ENCODE data around the gene NTMT2. TPM values are rescaled to one million over a fixed set of nuclear protein-coding genes. Genes with fewer than 3 reads are reported as not detected.

NTMT2 gene
- total RNA-seq, 4 donors from 2014 or later: not detected

DNA sequence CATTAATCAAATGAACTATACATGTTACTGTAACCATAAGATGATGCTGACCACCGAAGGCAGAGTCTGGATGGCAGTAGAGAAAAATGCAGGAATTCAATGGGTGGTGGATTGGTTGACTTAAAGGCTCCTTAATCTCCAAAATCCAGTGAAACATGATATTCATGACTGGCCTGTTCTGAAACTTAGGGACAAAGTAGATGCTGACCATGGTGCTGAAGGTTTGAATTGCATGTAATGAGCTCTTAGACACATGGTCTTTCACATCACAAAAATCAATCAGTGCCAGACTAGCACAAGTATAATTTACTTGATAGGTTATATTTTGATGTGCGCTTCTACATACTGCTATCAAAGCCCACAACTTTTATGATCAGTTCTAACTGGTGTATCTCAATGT lies 30.9 kb upstream of the NTMT2 start:
- H3K9me3 ChIP-seq: no peaks in the 10 kb centered on the region
- H3K27me3 ChIP-seq: no peaks in the 10 kb centered on the region
- H3K4me3 ChIP-seq: no peak overlapping the region
- H3K27ac ChIP-seq: no peak overlapping the region
- intact Hi-C loops (cut with DNase I; ENCODE audit: low total_unique reads): no loop called here
- H3K4me1 ChIP-seq: no peaks in the 10 kb centered on the region
- H3K36me3 ChIP-seq: no peaks in the 10 kb centered on the region
- no peak for DNase-seq
- TF ChIP-seq CTCF (IDR thresholded peaks at IDR 0.05): no peak
- no peak for TF ChIP-seq POLR2A (IDR thresholded peaks at IDR 0.05)

DNA sequence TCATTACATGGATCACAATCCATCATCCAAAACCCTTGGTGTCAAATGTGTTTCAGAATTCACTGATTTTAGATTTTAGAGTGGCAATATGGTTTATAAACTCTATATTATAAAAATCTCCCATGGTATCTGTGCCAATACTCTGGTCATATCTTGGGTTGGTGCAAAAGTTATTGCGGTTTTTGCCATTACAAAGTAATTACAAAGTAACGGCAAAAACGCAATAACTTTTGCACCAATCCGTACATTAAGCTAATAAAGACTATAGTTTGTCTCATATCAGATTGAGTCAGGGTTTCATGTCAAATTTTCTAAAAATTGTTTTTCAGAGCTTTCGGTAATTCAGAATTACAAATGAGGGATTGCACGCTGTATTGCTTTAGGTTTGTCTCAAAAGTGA lies 23.4 kb upstream of the NTMT2 start:
- H3K4me1 ChIP-seq: no peaks in the 10 kb centered on the region
- H3K27me3 ChIP-seq: no peaks in the 10 kb centered on the region
- no peak overlapping the region for H3K27ac ChIP-seq
- H3K4me3 ChIP-seq: no peak overlapping the region
- intact Hi-C loops (cut with DNase I; ENCODE audit: low total_unique reads): no loop called here
- H3K9me3 ChIP-seq: no peaks in the 10 kb centered on the region
- no peak for TF ChIP-seq CTCF (IDR thresholded peaks at IDR 0.05)
- TF ChIP-seq POLR2A (IDR thresholded peaks at IDR 0.05): no peak
- no peak for DNase-seq
- H3K36me3 ChIP-seq: no peaks in the 10 kb centered on the region

DNA sequence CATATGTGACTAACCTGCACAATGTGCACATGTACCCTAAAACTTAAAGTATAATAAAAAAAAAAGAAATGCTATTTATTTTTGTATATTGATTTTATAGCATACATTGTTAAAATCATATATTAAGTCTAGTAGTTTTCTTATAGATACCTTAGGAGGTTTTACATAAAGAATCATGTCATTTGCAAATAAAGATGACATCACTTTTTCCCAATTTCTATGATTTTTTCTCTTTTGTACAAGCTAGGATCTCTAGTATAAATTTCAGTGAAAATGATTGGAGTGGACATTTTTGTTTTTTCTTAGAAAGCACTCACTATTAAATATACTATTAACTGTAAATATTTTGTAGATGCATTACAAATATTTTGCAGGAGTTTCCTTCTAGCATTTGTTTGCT lies 20.5 kb upstream of the NTMT2 start:
- intact Hi-C loops (cut with DNase I; ENCODE audit: low total_unique reads): no loop called here
- TF ChIP-seq POLR2A (IDR thresholded peaks at IDR 0.05) (no peak), CTCF (IDR thresholded peaks at IDR 0.05) (no peak)

GRCh38 chr1:170126696-170127095 lies 19.1 kb upstream of the NTMT2 start:
- Histone ChIP-seq H3K4me1 (no peaks in the 10 kb centered on the region), H3K9me3 (no peaks in the 10 kb centered on the region), H3K36me3 (no peaks in the 10 kb centered on the region), H3K27ac (no peak overlapping the region), H3K4me3 (no peak overlapping the region), H3K27me3 (no peaks in the 10 kb centered on the region)
- TF ChIP-seq CTCF (IDR thresholded peaks at IDR 0.05) (no peak), POLR2A (IDR thresholded peaks at IDR 0.05) (no peak)
- intact Hi-C loops (cut with DNase I; ENCODE audit: low total_unique reads): no loop called here
- DNase-seq: no peak

More for the DNA sequence above, 20.5 kb upstream of the NTMT2 start:
- Histone ChIP-seq H3K27ac (no peak overlapping the region), H3K9me3 (no peaks in the 10 kb centered on the region), H3K4me3 (no peak overlapping the region), H3K27me3 (no peaks in the 10 kb centered on the region), H3K36me3 (no peaks in the 10 kb centered on the region), H3K4me1 (no peaks in the 10 kb centered on the region)
- no peak for DNase-seq

- no peak for DNase-seq
- no peaks in the 10 kb centered on the region for H3K27me3 ChIP-seq
These were observed 14.3 kb upstream of the NTMT2 start for GRCh38 chr1:170131450-170131849.

More at GRCh38 chr1:170131450-170131849, 14.3 kb upstream of the NTMT2 start:
- intact Hi-C loops (cut with DNase I; ENCODE audit: low total_unique reads): no loop called here
- Histone ChIP-seq H3K36me3 (no peaks in the 10 kb centered on the region), H3K4me1 (peaks cover 0 to 5% of the 10 kb centered on the region in 2 donors), H3K9me3 (no peaks in the 10 kb centered on the region), H3K4me3 (no peak overlapping the region), H3K27ac (no peak overlapping the region)
- TF ChIP-seq CTCF (IDR thresholded peaks at IDR 0.05) (no peak), POLR2A (IDR thresholded peaks at IDR 0.05) (no peak)
